Vagina (tissue), 2 donors: ENCODE data around the gene LRGUK.

Experiments used
- CTCF ChIP-seq, 3 experiments: fragments of 450-650 bp in 2 of 3; fragments of 200-600 bp in 1 of 3; sonication (generic) in 1 of 3; IDR thresholded peaks; one replicate each; pipeline ENCODE4 v1.5.1; 2017 to 2019; ENCODE audit warnings: antibody characterized with exemption in 3 of 3, mild to moderate bottlenecking in 2 of 3, moderate library complexity in 2 of 3
- POLR2A ChIP-seq, 2 donors: fragments of 450-650 bp; IDR thresholded peaks; one replicate each; pipeline ENCODE4 v1.6.1; 2017; ENCODE audit warnings: antibody characterized with exemption in 2 of 2, mild to moderate bottlenecking in 2 of 2, moderate library complexity in 2 of 2
- POLR2AphosphoS5 ChIP-seq, 2 donors: sonication (generic); formaldehyde crosslinking; IDR thresholded peaks; one replicate each; pipeline ENCODE4 v1.9.0; 2017; ENCODE audit warnings: antibody characterized with exemption in 2 of 2, mild to moderate bottlenecking in 2 of 2, low read depth in 1 of 2; ENCODE audit not compliant: insufficient read depth in 1 of 2

- TF ChIP-seq POLR2A (IDR thresholded peaks at IDR 0.05) (no peak), CTCF (IDR thresholded peaks at IDR 0.05) (no peak), POLR2AphosphoS5 (IDR thresholded peaks at IDR 0.05; ENCODE audit: insufficient read depth in 1 of 2, low read depth in 1 of 2) (no peak)
These were observed 45.4 kb upstream of the LRGUK start for GRCh38 chr7:134081695-134082094.
